KBM-7 (cell line): ENCODE data around the gene KRTAP3-2.
A peak's percentile ranks its signal among the peaks of the same experiment; 100 is the strongest.

ENCODE experiments used
- DNase-seq: peaks from one replicate; pipeline ENCODE4 v3.0.0-alpha.2; 2015
- in situ Hi-C: fragments of 300-500 bp; cut with MboI; formaldehyde crosslinking; loops from 2 replicates; pipeline ENCODE4 v1.14.3; 2020; ENCODE audit warnings: low sequenced_read_pairs, low pct_unique_long_range_greater_than_20kb, mixed read lengths

Gene KRTAP3-2

GRCh38 chr17:40978575-40979151 lies 21.0 kb downstream of the KRTAP3-2 start:
- in situ Hi-C loops = no loop called here
- no peak for DNase-seq

GRCh38 chr17:40975516-40975915 lies 24.2 kb downstream of the KRTAP3-2 start:
- in situ Hi-C loops = no loop called here
- no peak for DNase-seq

- no peak for DNase-seq
- in situ Hi-C loops = no loop called here
Measured at GRCh38 chr17:40974366-40974765, 25.3 kb downstream of the KRTAP3-2 start.

- in situ Hi-C loops = no loop called here
Measured at GRCh38 chr17:40967582-40967981, 32.1 kb downstream of the KRTAP3-2 start.

GRCh38 chr17:40966848-40967247 lies 32.9 kb downstream of the KRTAP3-2 start, which contains the start of gene KRT39:
Gene KRT39 (minus strand): TSS chr17:40966948. CDS start chr17:40966856, 92 bp downstream.
- DNase-seq = no peak
- in situ Hi-C loops = no loop called here

More at GRCh38 chr17:40967582-40967981, 32.1 kb downstream of the KRTAP3-2 start:
- DNase-seq = no peak

- DNase-seq = peak; percentile 22
- in situ Hi-C loops = no loop called here
Measured at GRCh38 chr17:40963838-40964237, 35.9 kb downstream of the KRTAP3-2 start.

- in situ Hi-C loops = no loop called here
- DNase-seq = no peak
Measured at GRCh38 chr17:40962059-40962561, 37.6 kb downstream of the KRTAP3-2 start.

GRCh38 chr17:40961591-40961990 lies 38.1 kb downstream of the KRTAP3-2 start:
- in situ Hi-C loops = no loop called here
- DNase-seq = no peak

- no peak for DNase-seq
- in situ Hi-C loops = no loop called here
Measured at GRCh38 chr17:40960144-40960543, 39.6 kb downstream of the KRTAP3-2 start.

- DNase-seq = no peak
- in situ Hi-C loops = no loop called here
Measured at GRCh38 chr17:40958086-40958953, 41.4 kb downstream of the KRTAP3-2 start.

GRCh38 chr17:40956401-40957254 lies 43.1 kb downstream of the KRTAP3-2 start:
- no peak for DNase-seq
- in situ Hi-C loops = no loop called here

GRCh38 chr17:40953881-40954280 lies 45.8 kb downstream of the KRTAP3-2 start:
- in situ Hi-C loops = no loop called here
- no peak for DNase-seq

GRCh38 chr17:40952661-40953060 lies 47.0 kb downstream of the KRTAP3-2 start:
- in situ Hi-C loops = no loop called here
- DNase-seq = no peak

GRCh38 chr17:40952154-40952553 lies 47.6 kb downstream of the KRTAP3-2 start:
- DNase-seq = no peak
- in situ Hi-C loops = no loop called here

- no peak for DNase-seq
- in situ Hi-C loops = no loop called here
Measured at GRCh38 chr17:40951011-40951622, 48.6 kb downstream of the KRTAP3-2 start.

GRCh38 chr17:40950176-40950575 lies 49.5 kb downstream of the KRTAP3-2 start:
- in situ Hi-C loops = no loop called here
- DNase-seq = no peak

GRCh38 chr17:40949418-40949817 lies 50.3 kb downstream of the KRTAP3-2 start:
- DNase-seq = no peak
- in situ Hi-C loops = no loop called here
